NB4 (cell line): ENCODE measurements around the gene SCD5.

Experiments
- CTCF ChIP-seq: IDR thresholded peaks from one replicate; pipeline ENCODE4 v1.5.1; 2012; ENCODE audit warnings: low read depth, low read length
- POLR2A ChIP-seq: IDR thresholded peaks from 2 replicates; pipeline ENCODE4 v1.6.1; 2011; ENCODE audit warnings: mild to moderate bottlenecking; ENCODE audit not compliant: insufficient read length; ENCODE audit errors: extremely low read depth

- TF ChIP-seq CTCF (no peak), POLR2A (no peak)
These were observed 130.7 kb downstream of the SCD5 start for GRCh38 chr4:82667761-82668480.
